ENCODE measurements around the gene CLCN1. TPM values are rescaled to one million over a fixed set of nuclear protein-coding genes. Genes with fewer than 3 reads are reported as not detected.

Gene CLCN1
- total RNA-seq, 3 donors from 2014 or later (not counting 1 experiment from before 2014, with no cell fraction given) = 0.16 to 0.19 TPM; not detected in 1

- ATAC-seq (no peak), DNase-seq (no peak)
- Histone ChIP-seq H3K9me3 (ENCODE audit: control insufficient read depth, insufficient read depth, low read length) (no peaks in the 10 kb centered on the region), H3K4me3 (ENCODE audit: low read length) (no peak within 1 kb of the TSS), H3K27me3 (ENCODE audit: control insufficient read depth, insufficient read depth, low read length) (no peaks in the 10 kb centered on the region), H3K36me3 (ENCODE audit: control insufficient read depth, insufficient read depth, low read length) (no peaks in the 10 kb centered on the region), H3K4me1 (ENCODE audit: control insufficient read depth, insufficient read depth, low read length) (peaks cover 15% of the 10 kb centered on the region), H3K27ac (ENCODE audit: low read length) (no peak within 1 kb of the TSS)
- Mint-ChIP-seq H3K36me3 (no peaks in the 10 kb centered on the region), H3K4me1 (peaks cover 23 to 30% of the 10 kb centered on the region in 2 donors), H3K9me3 (no peaks in the 10 kb centered on the region), H3K27me3 (ENCODE audit: low read depth in 2 of 2) (no peaks in the 10 kb centered on the region), H3K4me3 (no peak within 1 kb of the TSS), H3K27ac (no peak within 1 kb of the TSS)
- intact Hi-C loops (cut with micrococcal nuclease) = no loop called here
- no peak for TF ChIP-seq CTCF (IDR thresholded peaks at IDR 0.05)
- WGBS (ENCODE audit: insufficient coverage) = 99% methylated on average over 16 of the region's 19 CpGs
These were observed 31.1 kb upstream of the CLCN1 start, which contains the start of gene TMEM139 for GRCh38 chr7:143284591-143285469. Gene TMEM139 (plus strand): TSS chr7:143284958. CDS start chr7:143285958, 1,000 bp downstream.

GRCh38 chr7:143285470-143285778, 30.5 kb upstream of the CLCN1 start:
- H3K9me3 ChIP-seq (ENCODE audit: control insufficient read depth, insufficient read depth, low read length) = no peaks in the 10 kb centered on the region
- intact Hi-C loops (cut with micrococcal nuclease) = no loop called here
- no peaks in the 10 kb centered on the region for H3K27me3 Mint-ChIP-seq (ENCODE audit: low read depth in 2 of 2)
- H3K4me3 ChIP-seq (ENCODE audit: low read length) = no peak overlapping the region
- no peaks in the 10 kb centered on the region for H3K9me3 Mint-ChIP-seq
- no peak overlapping the region for H3K27ac Mint-ChIP-seq
- peaks cover 29 to 31% of the 10 kb centered on the region in 2 donors for H3K4me1 Mint-ChIP-seq
- no peak overlapping the region for H3K4me3 Mint-ChIP-seq
- peaks cover 20% of the 10 kb centered on the region for H3K4me1 ChIP-seq (ENCODE audit: control insufficient read depth, insufficient read depth, low read length)
- no peak for ATAC-seq
- H3K36me3 Mint-ChIP-seq = no peaks in the 10 kb centered on the region
- no peak for DNase-seq
- TF ChIP-seq CTCF (IDR thresholded peaks at IDR 0.05) = no peak
- no peak overlapping the region for H3K27ac ChIP-seq (ENCODE audit: low read length)
- WGBS (ENCODE audit: insufficient coverage) = 97% methylated on average over 2 of the region's 3 CpGs
- no peaks in the 10 kb centered on the region for H3K27me3 ChIP-seq (ENCODE audit: control insufficient read depth, insufficient read depth, low read length)
- no peaks in the 10 kb centered on the region for H3K36me3 ChIP-seq (ENCODE audit: control insufficient read depth, insufficient read depth, low read length)

GRCh38 chr7:143285806-143286521, 29.9 kb upstream of the CLCN1 start:
- Mint-ChIP-seq H3K27ac (no peak overlapping the region), H3K4me3 (no peak overlapping the region), H3K4me1 (peaks cover 32 to 36% of the 10 kb centered on the region in 2 donors), H3K9me3 (no peaks in the 10 kb centered on the region), H3K27me3 (ENCODE audit: low read depth in 2 of 2) (no peaks in the 10 kb centered on the region), H3K36me3 (no peaks in the 10 kb centered on the region)
- Histone ChIP-seq H3K9me3 (ENCODE audit: control insufficient read depth, insufficient read depth, low read length) (no peaks in the 10 kb centered on the region), H3K36me3 (ENCODE audit: control insufficient read depth, insufficient read depth, low read length) (no peaks in the 10 kb centered on the region), H3K4me1 (ENCODE audit: control insufficient read depth, insufficient read depth, low read length) (peaks cover 24% of the 10 kb centered on the region), H3K27me3 (ENCODE audit: control insufficient read depth, insufficient read depth, low read length) (no peaks in the 10 kb centered on the region), H3K4me3 (ENCODE audit: low read length) (no peak overlapping the region), H3K27ac (ENCODE audit: low read length) (no peak overlapping the region)
- DNase-seq (no peak), ATAC-seq (no peak)
- intact Hi-C loops (cut with micrococcal nuclease) = no loop called here
- 97% methylated on average over 11 of the region's 11 CpGs for WGBS (ENCODE audit: insufficient coverage)
- no peak for TF ChIP-seq CTCF (IDR thresholded peaks at IDR 0.05)
